Islet precursor cell (in vitro differentiated cells): ENCODE data around the gene AVPI1.
"Not testable (repeated sequence)": the region's sequence is repeated elsewhere in the genome, so short reads cannot be mapped to it uniquely, and the experiment has no call there.

Experiments
- DNase-seq: peaks from one replicate; pipeline ENCODE4 v3.0.0-alpha.2; 2018

Gene AVPI1

GRCh38 chr10:97640174-97640867 is 46.7 kb downstream of the AVPI1 start, which contains the start of gene PI4K2A:
Gene PI4K2A (plus strand): TSS chr10:97640671. CDS start chr10:97640743, 72 bp downstream.
- DNase-seq = peak; percentile 100

GRCh38 chr10:97639090-97639489 is 48.0 kb downstream of the AVPI1 start:
- DNase-seq = not testable (repeated sequence)

- DNase-seq = no peak
Observed at GRCh38 chr10:97635577-97635976, 51.5 kb downstream of the AVPI1 start.

DNA sequence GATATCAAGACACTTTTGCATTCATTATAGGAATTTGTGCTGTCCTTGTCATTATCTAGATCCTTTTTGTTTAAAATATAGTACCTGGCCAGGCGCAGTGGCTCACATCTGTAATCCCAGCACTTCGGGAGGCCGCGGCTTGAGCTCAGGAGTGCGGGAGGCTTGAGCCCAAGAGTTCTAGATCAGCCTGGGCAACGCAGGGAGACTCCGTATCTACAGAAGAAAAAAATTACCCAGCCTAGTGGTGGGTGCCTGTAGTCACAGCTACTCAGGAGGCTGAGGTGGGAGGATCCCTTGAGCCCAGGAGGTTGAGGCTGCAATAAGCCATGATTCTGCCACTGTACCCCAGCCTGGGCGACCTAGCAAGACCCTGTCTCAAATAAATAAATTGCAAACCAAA is 53.1 kb downstream of the AVPI1 start:
- peak; percentile 53 for DNase-seq

DNA sequence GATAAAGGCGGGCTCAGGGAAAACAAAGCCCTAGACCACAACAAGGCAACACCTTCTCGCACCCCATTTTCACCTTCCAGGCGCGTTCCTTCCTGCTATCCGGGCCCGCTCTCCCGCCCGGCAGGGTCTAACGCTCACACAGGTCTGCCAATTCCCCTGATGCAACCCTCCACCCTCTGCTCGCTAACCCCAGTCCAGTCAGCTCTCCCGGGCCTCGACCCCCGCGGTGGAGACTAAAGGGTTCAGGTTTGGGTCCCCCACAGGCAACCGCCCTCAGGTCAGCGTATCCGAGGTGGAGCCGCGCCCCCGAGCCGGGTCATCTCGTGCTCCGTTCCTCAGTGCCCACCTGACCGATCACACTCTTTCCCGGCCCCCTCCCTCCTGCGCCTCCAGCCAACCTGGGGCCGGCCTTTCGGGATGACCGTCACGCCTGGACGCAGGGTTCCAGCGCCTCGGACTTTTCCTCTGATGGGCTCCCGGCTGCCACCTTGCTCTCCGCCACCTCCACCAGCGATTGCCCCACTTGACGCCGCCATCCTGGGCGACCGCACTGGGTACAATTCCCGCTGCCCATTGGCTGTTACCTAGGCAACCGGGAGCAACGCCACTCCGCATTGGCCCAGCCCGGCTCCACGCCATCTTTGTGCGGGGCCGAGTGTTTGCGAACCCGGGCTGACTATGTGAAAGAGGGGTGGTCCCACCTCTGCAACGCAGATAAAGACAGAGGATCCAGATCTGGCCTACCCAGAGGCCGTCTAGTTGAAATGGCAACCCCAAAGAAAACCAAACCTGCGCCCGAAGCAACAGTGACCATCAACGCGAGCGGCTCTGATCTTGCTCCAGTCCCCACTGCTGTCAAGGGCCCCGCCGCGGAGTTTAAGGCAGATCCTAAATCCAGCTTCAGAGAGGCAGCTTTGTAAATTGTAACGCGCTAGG is 53.8 kb downstream of the AVPI1 start, which contains the start of gene MORN4:
MORN4 (minus strand) TSS at position 552 of the 936 bp plus-strand sequence. CDS start 13,847 bp downstream, outside the sequence.
- peak; percentile 96 for DNase-seq

GRCh38 chr10:97631098-97631497 is 55.9 kb downstream of the AVPI1 start:
- no peak for DNase-seq

GRCh38 chr10:97629289-97629688 is 57.8 kb downstream of the AVPI1 start:
- DNase-seq = no peak

DNA sequence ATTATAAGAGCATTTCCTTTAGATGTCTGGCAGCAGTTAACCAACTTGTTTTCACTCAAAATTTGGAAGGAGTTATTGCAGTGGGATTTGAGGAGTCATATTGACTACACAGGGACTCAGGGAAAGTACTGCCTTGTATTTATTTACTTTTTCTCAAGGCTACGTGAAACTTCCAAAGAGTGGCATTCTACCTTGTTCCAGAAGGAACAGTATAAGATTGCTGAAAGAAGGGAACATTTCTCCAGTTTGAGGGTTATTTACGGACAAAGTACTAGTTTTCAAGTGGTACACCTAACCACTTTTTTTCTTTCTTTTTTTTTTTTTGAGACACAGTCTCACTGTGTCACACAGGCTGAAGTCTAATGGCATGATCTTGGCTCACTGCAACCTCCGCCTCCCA is 58.8 kb downstream of the AVPI1 start:
- DNase-seq = no peak

GRCh38 chr10:97627731-97628130 is 59.3 kb downstream of the AVPI1 start:
- no peak for DNase-seq
